SKM-1 (cell line): Measurements from ENCODE around the gene CPED1.
"Not testable (repeated sequence)": the region's sequence is repeated elsewhere in the genome, so short reads cannot be mapped to it uniquely, and the experiment has no call there.

Experiments
- DNase-seq: peaks from one replicate; lab custom pipeline; 2025; ENCODE audit not compliant: unreplicated experiment; lab: John Stamatoyannopoulos, UW

Gene CPED1

GRCh38 chr7:121178869-121179497, 190.5 kb downstream of the CPED1 start:
- DNase-seq: no peak

GRCh38 chr7:121180436-121181063, 192.0 kb downstream of the CPED1 start:
- DNase-seq: no peak

GRCh38 chr7:121181357-121181756, 192.8 kb downstream of the CPED1 start:
- no peak for DNase-seq

GRCh38 chr7:121182281-121182680, 193.8 kb downstream of the CPED1 start:
- no peak for DNase-seq

- DNase-seq: no peak
Observed at GRCh38 chr7:121182902-121183301, 194.4 kb downstream of the CPED1 start.

- not testable (repeated sequence) for DNase-seq
Observed at GRCh38 chr7:121183883-121184282, 195.4 kb downstream of the CPED1 start.

- DNase-seq: no peak
Observed at GRCh38 chr7:121186746-121187145, 198.2 kb downstream of the CPED1 start.

GRCh38 chr7:121187222-121187621, 198.7 kb downstream of the CPED1 start:
- DNase-seq: no peak

- no peak for DNase-seq
Observed at GRCh38 chr7:121187676-121188075, 199.2 kb downstream of the CPED1 start.

- no peak for DNase-seq
Observed at GRCh38 chr7:121192834-121193233, 204.3 kb downstream of the CPED1 start.

- DNase-seq: no peak
Observed at GRCh38 chr7:121195010-121195409, 206.5 kb downstream of the CPED1 start.

GRCh38 chr7:121195874-121196273, 207.4 kb downstream of the CPED1 start:
- DNase-seq: no peak

GRCh38 chr7:121196286-121196685, 207.8 kb downstream of the CPED1 start:
- DNase-seq: no peak

- DNase-seq: no peak
Observed at GRCh38 chr7:121197455-121197854, 208.9 kb downstream of the CPED1 start.

- no peak for DNase-seq
Observed at GRCh38 chr7:121198502-121198901, 210.0 kb downstream of the CPED1 start.

GRCh38 chr7:121202125-121202524, 213.6 kb downstream of the CPED1 start:
- no peak for DNase-seq

- DNase-seq: no peak
Observed at GRCh38 chr7:121202834-121203233, 214.3 kb downstream of the CPED1 start.

- no peak for DNase-seq
Observed at GRCh38 chr7:121204537-121204936, 216.0 kb downstream of the CPED1 start.

- no peak for DNase-seq
Observed at GRCh38 chr7:121205777-121206176, 217.3 kb downstream of the CPED1 start.

- DNase-seq: no peak
Observed at GRCh38 chr7:121211253-121211652, 222.7 kb downstream of the CPED1 start.

- no peak for DNase-seq
Observed at GRCh38 chr7:121212036-121212435, 223.5 kb downstream of the CPED1 start.

- no peak for DNase-seq
Observed at GRCh38 chr7:121214657-121215056, 226.1 kb downstream of the CPED1 start.

GRCh38 chr7:121219026-121219425, 230.5 kb downstream of the CPED1 start:
- DNase-seq: no peak
